ENCODE measurements around the gene CCDC181.

DNA sequence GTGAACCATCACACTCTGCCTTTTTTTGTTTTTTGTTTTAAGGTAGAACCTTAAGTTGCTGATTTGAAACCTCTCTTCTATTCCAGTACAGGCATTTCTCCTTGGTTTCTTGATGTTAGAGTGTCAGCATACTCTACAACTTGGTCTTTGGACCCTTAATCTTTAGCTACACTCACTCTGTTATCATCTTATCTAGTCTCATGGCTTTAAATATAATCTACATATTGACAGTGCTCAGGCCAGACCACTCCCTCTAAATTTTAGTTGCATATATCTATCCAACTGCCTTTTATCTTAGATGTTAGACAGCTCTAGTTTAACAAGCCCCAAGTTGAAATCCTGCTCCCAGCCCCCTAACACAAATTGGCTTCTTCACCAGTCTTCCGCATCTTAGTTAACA lies 81.8 kb downstream of the CCDC181 start:
- TF ChIP-seq, protein P1, sequence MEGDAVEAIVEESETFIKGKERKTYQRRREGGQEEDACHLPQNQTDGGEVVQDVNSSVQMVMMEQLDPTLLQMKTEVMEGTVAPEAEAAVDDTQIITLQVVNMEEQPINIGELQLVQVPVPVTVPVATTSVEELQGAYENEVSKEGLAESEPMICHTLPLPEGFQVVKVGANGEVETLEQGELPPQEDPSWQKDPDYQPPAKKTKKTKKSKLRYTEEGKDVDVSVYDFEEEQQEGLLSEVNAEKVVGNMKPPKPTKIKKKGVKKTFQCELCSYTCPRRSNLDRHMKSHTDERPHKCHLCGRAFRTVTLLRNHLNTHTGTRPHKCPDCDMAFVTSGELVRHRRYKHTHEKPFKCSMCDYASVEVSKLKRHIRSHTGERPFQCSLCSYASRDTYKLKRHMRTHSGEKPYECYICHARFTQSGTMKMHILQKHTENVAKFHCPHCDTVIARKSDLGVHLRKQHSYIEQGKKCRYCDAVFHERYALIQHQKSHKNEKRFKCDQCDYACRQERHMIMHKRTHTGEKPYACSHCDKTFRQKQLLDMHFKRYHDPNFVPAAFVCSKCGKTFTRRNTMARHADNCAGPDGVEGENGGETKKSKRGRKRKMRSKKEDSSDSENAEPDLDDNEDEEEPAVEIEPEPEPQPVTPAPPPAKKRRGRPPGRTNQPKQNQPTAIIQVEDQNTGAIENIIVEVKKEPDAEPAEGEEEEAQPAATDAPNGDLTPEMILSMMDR (IDR thresholded peaks at IDR 0.05): no peak
- TF ChIP-seq REST (IDR thresholded peaks at IDR 0.05; ENCODE audit: insufficient read depth in 1 of 2, low read depth in 2 of 2, low read length in 1 of 2) (no peak), TCF7L2 (IDR thresholded peaks at IDR 0.05; ENCODE audit: low read depth, low read length) (no peak)

All from Panc1 (cell line).